ENCODE data around the gene WWOX. TPM values are rescaled to one million over a fixed set of nuclear protein-coding genes. Genes with fewer than 3 reads are reported as not detected.

Gene WWOX
- total and polyA plus RNA-seq, 2 of the 8 experiments (the other 6 are each of a cell fraction or from before 2014, with no cell fraction given) = 5.4 to 16.7 TPM

DNA sequence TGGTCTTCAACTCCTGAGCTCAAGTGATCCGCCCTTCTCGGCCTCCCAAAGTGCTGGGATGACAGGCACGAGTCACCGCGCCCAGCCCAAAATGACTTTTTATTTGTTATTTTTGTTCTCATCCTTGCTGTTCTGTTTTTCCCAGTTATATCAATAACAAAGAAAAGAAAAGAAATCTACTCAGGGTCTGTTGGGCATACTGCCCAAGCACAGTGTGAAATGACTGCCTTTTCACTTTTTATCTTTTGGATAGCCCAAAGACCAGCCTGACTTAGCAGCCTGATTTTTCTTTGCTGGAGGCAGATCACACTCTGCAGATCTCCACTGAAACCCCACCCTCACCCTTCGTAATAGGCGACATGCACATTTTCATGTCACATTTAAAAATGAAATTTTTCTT lies 1007.8 kb downstream of the WWOX start:
- CTCF ChIA-PET (ENCODE audit: partially characterized antibody) = no interaction called here
- no peaks in the 10 kb centered on the region for H3K79me1 ChIP-seq (ENCODE audit: low read depth, low read length)
- no peak overlapping the region for H3K9ac ChIP-seq (replicated peaks in 1 of 4; ENCODE audit: extremely low read depth in 1 of 4, low read depth in 3 of 4, low read length in 3 of 4)
- H2AK5ac ChIP-seq (ENCODE audit: low read depth, low read length) = no peak overlapping the region
- H3K27ac ChIP-seq (ENCODE audit: low read depth, low read length) = no peak overlapping the region
- peaks cover 0 to 7% (median 5%) of the 10 kb centered on the region in 4 experiments; a peak in 6 of 7 replicates for H3K4me1 ChIP-seq (replicated peaks in 1 of 4; ENCODE audit: control insufficient read depth in 3 of 4, insufficient read depth in 4 of 4, low read length in 3 of 4)
- H3K23ac ChIP-seq (ENCODE audit: insufficient read length) = no peak overlapping the region
- H4K5ac ChIP-seq (ENCODE audit: insufficient read length, low read depth, low read length) = no peak overlapping the region
- H3K9me3 ChIP-seq (ENCODE audit: insufficient read depth in 2 of 2, low read depth in 1 of 2, low read length in 1 of 2) = no peaks in the 10 kb centered on the region
- H3K18ac ChIP-seq (ENCODE audit: extremely low read depth, low read length) = no peak overlapping the region
- no peak overlapping the region for H4K91ac ChIP-seq (replicated peaks; ENCODE audit: insufficient read length, low read length)
- POLR2A ChIA-PET (ENCODE audit: partially characterized antibody) = no interaction called here
- H2AFZ ChIP-seq (ENCODE audit: low read length) = no peak overlapping the region
- WGBS, 2 experiments (ENCODE audit: extremely low coverage in 1 of 2, insufficient coverage in 1 of 2, insufficient read length in 1 of 2, insufficient replicate concordance in 2 of 2, low coverage in 1 of 2, low lambda C conversion rate in 2 of 2, missing lambda C conversion rate in 1 of 2) = 95% methylated on average over 7 of the region's 7 CpGs; no CpG with 5 or more reads in 1 of the 2 experiments
- no peak overlapping the region for H4K8ac ChIP-seq (ENCODE audit: extremely low read depth, insufficient read depth, low read length)
- FAIRE-seq = no peak
- H2BK5ac ChIP-seq (ENCODE audit: low read depth, low read length) = no peak overlapping the region
- no peak overlapping the region for H3K56ac ChIP-seq (replicated peaks; ENCODE audit: insufficient read length, low read depth, low read length)
- no peaks in the 10 kb centered on the region for H3K79me2 ChIP-seq (ENCODE audit: control insufficient read depth in 1 of 2, insufficient read depth in 2 of 2, low read length in 2 of 2)
- H2BK12ac ChIP-seq (ENCODE audit: low read depth, low read length) = no peak overlapping the region
- H3K4ac ChIP-seq (replicated peaks; ENCODE audit: insufficient read length, low read depth, low read length) = no peak overlapping the region
- no peak overlapping the region for H2BK120ac ChIP-seq (replicated peaks; ENCODE audit: low read depth, low read length)
- no peak overlapping the region for H2BK15ac ChIP-seq (ENCODE audit: low read length)
- no peaks in the 10 kb centered on the region for H3K23me2 ChIP-seq (ENCODE audit: low read depth, low read length)
- DNase-seq (ENCODE audit: low read depth in 1 of 2, low spot score in 2 of 2) = no peak
- no peak overlapping the region for H2BK20ac ChIP-seq (ENCODE audit: low read length)
- no peaks in the 10 kb centered on the region for H3K36me3 ChIP-seq (ENCODE audit: control insufficient read depth in 2 of 4, insufficient read depth in 4 of 4, low read length in 3 of 4)
- H3K4me3 ChIP-seq (ENCODE audit: extremely low read depth in 1 of 4, insufficient read depth in 2 of 4, low read depth in 3 of 4, low read length in 4 of 4) = no peak overlapping the region
- H3K27me3 ChIP-seq (replicated peaks in 1 of 4; ENCODE audit: control insufficient read depth in 3 of 4, extremely low read depth in 1 of 4, insufficient read depth in 3 of 4, low read length in 3 of 4) = no peaks in the 10 kb centered on the region
- H3K4me2 ChIP-seq (ENCODE audit: insufficient read depth in 1 of 2, low read depth in 2 of 2, low read length in 2 of 2) = no peak overlapping the region
- H3K14ac ChIP-seq (ENCODE audit: insufficient read length) = no peak overlapping the region
- no peaks in the 10 kb centered on the region for H4K20me1 ChIP-seq (replicated peaks in 1 of 2; ENCODE audit: control insufficient read depth in 1 of 2, insufficient read depth in 2 of 2, low read length in 2 of 2)
- TF ChIP-seq SIX5 (IDR thresholded peaks at IDR 0.05; ENCODE audit: low read depth, low read length) (no peak), CTBP2 (IDR thresholded peaks at IDR 0.05; ENCODE audit: borderline replicate concordance, insufficient read depth, insufficient read length, low read length) (no peak), ZNF274 (IDR thresholded peaks at IDR 0.05; ENCODE audit: borderline replicate concordance, extremely low read depth, low read length) (no peak), HDAC2 (IDR thresholded peaks at IDR 0.05; ENCODE audit: borderline replicate concordance in 1 of 2, low read depth in 2 of 2, low read length in 2 of 2) (no peak), SRF (IDR thresholded peaks at IDR 0.05; ENCODE audit: low read depth, low read length) (no peak), SP4 (IDR thresholded peaks at IDR 0.05; ENCODE audit: low read length) (no peak), CEBPB (IDR thresholded peaks at IDR 0.05; ENCODE audit: low read depth, low read length) (no peak), JUN (IDR thresholded peaks at IDR 0.05; ENCODE audit: low read depth, low read length) (no peak), TCF12 (IDR thresholded peaks at IDR 0.05; ENCODE audit: low read depth, low read length) (no peak), GABPA (IDR thresholded peaks at IDR 0.05; ENCODE audit: borderline replicate concordance, insufficient read depth, low read length) (no peak), FOSL1 (IDR thresholded peaks at IDR 0.05; ENCODE audit: insufficient read depth, low read depth, low read length) (no peak), YY1 (IDR thresholded peaks at IDR 0.05; ENCODE audit: low read depth, low read length) (no peak), RXRA (IDR thresholded peaks at IDR 0.05; ENCODE audit: insufficient read depth, low read depth, low read length) (no peak)
- TF ChIP-seq, protein P1, sequence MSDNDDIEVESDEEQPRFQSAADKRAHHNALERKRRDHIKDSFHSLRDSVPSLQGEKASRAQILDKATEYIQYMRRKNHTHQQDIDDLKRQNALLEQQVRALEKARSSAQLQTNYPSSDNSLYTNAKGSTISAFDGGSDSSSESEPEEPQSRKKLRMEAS (IDR thresholded peaks at IDR 0.05) = no peak
- TF ChIP-seq, protein P2, sequence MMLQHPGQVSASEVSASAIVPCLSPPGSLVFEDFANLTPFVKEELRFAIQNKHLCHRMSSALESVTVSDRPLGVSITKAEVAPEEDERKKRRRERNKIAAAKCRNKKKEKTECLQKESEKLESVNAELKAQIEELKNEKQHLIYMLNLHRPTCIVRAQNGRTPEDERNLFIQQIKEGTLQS (IDR thresholded peaks at IDR 0.05; ENCODE audit: insufficient read depth, low read depth, low read length) = no peak

Data from H1 (cell line).